Nephron (organoid): ENCODE measurements around the gene LHFPL5.

Experiments used
- H3K27ac Mint-ChIP-seq, 3 experiments: 2 replicates each; pipeline ENCODE4 v1.8.0; 2020; ENCODE audit warnings: mixed read lengths in 3 of 3, mild to moderate bottlenecking in 2 of 3, moderate library complexity in 1 of 3
- H3K27me3 Mint-ChIP-seq: 2 replicates; pipeline ENCODE4 v1.8.0; 2021; ENCODE audit warnings: low read depth, mild to moderate bottlenecking, moderate library complexity, mixed read lengths
- H3K36me3 Mint-ChIP-seq: 2 replicates; pipeline ENCODE4 v1.8.0; 2020; ENCODE audit warnings: low read depth, mixed read lengths
- H3K4me1 Mint-ChIP-seq: 2 replicates; pipeline ENCODE4 v1.8.0; 2020; ENCODE audit warnings: mixed read lengths
- H3K4me3 Mint-ChIP-seq, 3 experiments: 2 replicates each; pipeline ENCODE4 v1.8.0; 2020; ENCODE audit warnings: mild to moderate bottlenecking in 3 of 3, mixed read lengths in 3 of 3, moderate library complexity in 2 of 3
- H3K9me3 Mint-ChIP-seq: 2 replicates; pipeline ENCODE4 v1.8.0; 2020; ENCODE audit warnings: mixed read lengths
- CTCF ChIP-seq, 3 experiments: fragments of 200-600 bp; sonication (generic); IDR thresholded peaks; one replicate each; pipeline ENCODE4 v1.5.0; 2021; ENCODE audit warnings: antibody characterized with exemption in 3 of 3; ENCODE audit not compliant: unreplicated experiment in 3 of 3

Gene LHFPL5

GRCh38 chr6:35796236-35796635, 8.9 kb upstream of the LHFPL5 start:
- no peak for TF ChIP-seq CTCF (IDR thresholded peaks at IDR 0.05; ENCODE audit: unreplicated experiment in 3 of 3)
- H3K27ac Mint-ChIP-seq, result no peak overlapping the region

GRCh38 chr6:35797837-35798526, 7.2 kb upstream of the LHFPL5 start:
- Mint-ChIP-seq H3K9me3 (no peaks in the 10 kb centered on the region), H3K36me3 (no peaks in the 10 kb centered on the region), H3K27me3 (peaks cover 24% of the 10 kb centered on the region), H3K4me1 (no peaks in the 10 kb centered on the region), H3K4me3 (no peak overlapping the region), H3K27ac (no peak overlapping the region)
- no peak for TF ChIP-seq CTCF (IDR thresholded peaks at IDR 0.05; ENCODE audit: unreplicated experiment in 3 of 3)

More at GRCh38 chr6:35796236-35796635, 8.9 kb upstream of the LHFPL5 start:
- Mint-ChIP-seq H3K27me3 (peaks cover 34% of the 10 kb centered on the region), H3K9me3 (no peaks in the 10 kb centered on the region), H3K4me3 (no peak overlapping the region), H3K4me1 (no peaks in the 10 kb centered on the region), H3K36me3 (no peaks in the 10 kb centered on the region)

- TF ChIP-seq CTCF (IDR thresholded peaks at IDR 0.05; ENCODE audit: unreplicated experiment in 3 of 3), result no peak
- Mint-ChIP-seq H3K27me3 (peaks cover 23% of the 10 kb centered on the region), H3K9me3 (no peaks in the 10 kb centered on the region)
These were observed 6.4 kb upstream of the LHFPL5 start for GRCh38 chr6:35798706-35799105.

GRCh38 chr6:35801148-35801547, 4.0 kb upstream of the LHFPL5 start:
- Mint-ChIP-seq H3K27ac (no peak overlapping the region), H3K36me3 (no peaks in the 10 kb centered on the region), H3K4me1 (no peaks in the 10 kb centered on the region), H3K27me3 (peaks cover 10% of the 10 kb centered on the region), H3K4me3 (no peak overlapping the region), H3K9me3 (no peaks in the 10 kb centered on the region)
- TF ChIP-seq CTCF (IDR thresholded peaks at IDR 0.05; ENCODE audit: unreplicated experiment in 3 of 3), result no peak

More at GRCh38 chr6:35798706-35799105, 6.4 kb upstream of the LHFPL5 start:
- no peak overlapping the region for H3K27ac Mint-ChIP-seq
- H3K4me3 Mint-ChIP-seq, result no peak overlapping the region
- no peaks in the 10 kb centered on the region for H3K4me1 Mint-ChIP-seq
- H3K36me3 Mint-ChIP-seq, result no peaks in the 10 kb centered on the region

GRCh38 chr6:35808688-35809087, 3.5 kb downstream of the LHFPL5 start:
- no peak overlapping the region for H3K4me3 Mint-ChIP-seq
- no peak for TF ChIP-seq CTCF (IDR thresholded peaks at IDR 0.05; ENCODE audit: unreplicated experiment in 3 of 3)
- H3K4me1 Mint-ChIP-seq, result peaks cover 7% of the 10 kb centered on the region
- H3K27ac Mint-ChIP-seq, result no peak overlapping the region
- no peaks in the 10 kb centered on the region for H3K9me3 Mint-ChIP-seq
- H3K27me3 Mint-ChIP-seq, result peaks cover 11% of the 10 kb centered on the region
- H3K36me3 Mint-ChIP-seq, result no peaks in the 10 kb centered on the region

- H3K9me3 Mint-ChIP-seq, result no peaks in the 10 kb centered on the region
- no peak overlapping the region for H3K27ac Mint-ChIP-seq
- H3K4me1 Mint-ChIP-seq, result peaks cover 7% of the 10 kb centered on the region
- H3K36me3 Mint-ChIP-seq, result no peaks in the 10 kb centered on the region
- peaks cover 11% of the 10 kb centered on the region for H3K27me3 Mint-ChIP-seq
- no peak for TF ChIP-seq CTCF (IDR thresholded peaks at IDR 0.05; ENCODE audit: unreplicated experiment in 3 of 3)
- no peak overlapping the region for H3K4me3 Mint-ChIP-seq
These were observed 4.7 kb downstream of the LHFPL5 start for GRCh38 chr6:35809809-35810208.
